ENCODE data around the gene EXOSC2. TPM values are rescaled to one million over a fixed set of nuclear protein-coding genes. Genes with fewer than 3 reads are reported as not detected.

The EXOSC2 gene
- total and polyA plus RNA-seq, 2 of the 4 experiments (the other 2 are of a cell fraction) = 27.0 to 48.6 TPM

DNA sequence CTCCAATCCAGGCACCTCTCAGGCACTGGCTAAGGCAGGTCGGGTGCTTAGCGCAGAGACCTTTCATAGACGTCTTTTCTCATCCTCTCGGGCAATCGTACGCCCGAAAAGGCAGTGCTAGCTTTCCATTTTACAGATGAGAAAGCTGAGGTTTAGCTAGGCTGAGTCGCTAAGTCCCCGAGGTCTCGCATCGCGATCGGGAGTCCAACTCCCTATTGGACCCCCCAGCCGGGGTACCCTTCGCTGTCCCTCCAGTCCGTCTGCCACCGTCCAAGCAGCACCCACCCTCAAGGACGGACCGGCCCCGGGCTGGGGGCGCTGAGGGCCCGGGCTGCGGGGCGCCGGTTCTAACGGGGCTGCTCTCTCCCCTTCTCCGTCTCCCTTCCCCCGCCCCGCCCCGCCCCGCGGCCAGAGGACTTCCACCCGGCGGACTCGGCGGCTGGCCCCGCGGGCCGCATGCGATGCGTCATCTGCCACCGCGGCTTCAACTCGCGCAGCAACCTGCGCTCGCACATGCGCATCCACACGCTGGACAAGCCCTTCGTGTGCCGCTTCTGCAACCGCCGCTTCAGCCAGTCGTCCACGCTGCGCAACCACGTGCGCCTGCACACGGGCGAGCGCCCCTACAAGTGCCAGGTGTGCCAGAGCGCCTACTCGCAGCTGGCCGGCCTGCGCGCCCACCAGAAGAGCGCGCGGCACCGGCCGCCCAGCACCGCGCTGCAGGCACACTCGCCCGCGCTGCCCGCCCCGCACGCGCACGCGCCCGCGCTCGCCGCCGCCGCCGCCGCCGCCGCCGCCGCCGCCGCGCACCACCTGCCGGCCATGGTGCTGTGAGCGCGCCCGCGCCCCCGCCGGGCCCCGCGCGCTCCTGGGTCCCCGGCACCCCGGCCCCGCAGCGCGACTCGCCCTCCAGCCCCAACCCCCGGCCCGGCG is 12.5 kb upstream of the EXOSC2 start (continued):
- TF ChIP-seq RFX5 (IDR thresholded peaks at IDR 0.05; ENCODE audit: low read depth, low read length) (no peak), MXI1 (IDR thresholded peaks at IDR 0.05; ENCODE audit: borderline replicate concordance, low read depth, low read length) (peak; percentile 96), MAZ (IDR thresholded peaks at IDR 0.05; ENCODE audit: borderline replicate concordance, low read depth, low read length) (peak; percentile 37; the same call in 1 of the 2 replicates)

DNA sequence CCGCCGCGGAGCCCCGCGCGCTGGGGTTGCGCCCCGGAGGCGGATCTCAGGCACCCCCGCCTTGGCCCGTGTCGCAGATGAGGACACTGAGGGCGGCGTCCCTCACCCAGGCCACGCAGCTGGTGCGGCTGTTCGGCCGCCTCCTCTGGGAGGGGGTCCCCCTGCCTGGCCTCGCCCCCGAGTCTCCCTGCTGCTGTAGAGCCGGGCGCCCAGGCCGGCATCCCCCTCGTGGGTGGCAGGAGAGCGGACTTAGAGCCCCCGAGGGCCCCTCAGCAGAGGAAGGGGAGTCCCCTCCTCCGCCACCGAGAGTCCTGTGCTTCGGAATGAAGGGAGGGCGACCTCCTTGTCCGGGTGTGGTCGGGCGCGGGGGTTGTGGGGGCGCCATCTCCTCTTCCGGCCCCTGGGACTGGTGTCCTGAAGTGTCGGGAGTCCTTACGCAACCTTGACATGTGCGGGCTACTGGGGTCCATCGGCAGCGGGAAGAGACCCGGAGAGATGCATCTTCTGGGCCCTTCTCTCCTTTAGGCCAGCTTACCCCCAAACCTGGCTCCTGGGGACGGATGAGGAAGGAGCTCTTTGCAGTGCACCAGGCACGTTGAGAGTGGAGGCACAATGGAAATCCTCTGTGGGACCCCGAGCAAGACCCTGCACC is 11.7 kb upstream of the EXOSC2 start:
- Histone ChIP-seq H3K9me1 (ENCODE audit: insufficient read depth, low read length) (no peaks in the 10 kb centered on the region), H4K91ac (ENCODE audit: insufficient read depth, low read depth, low read length) (no peak overlapping the region), H3K9me3 (ENCODE audit: control insufficient read depth, insufficient read depth, low read length) (no peaks in the 10 kb centered on the region), H2AFZ (replicated peaks; ENCODE audit: low read length, poor library complexity) (peak overlapping the region; percentile 96), H3K4me2 (ENCODE audit: low read depth, low read length) (peak overlapping the region; percentile 89), H3K27me3 (ENCODE audit: control insufficient read depth, insufficient read depth, low read length) (peaks cover 19% of the 10 kb centered on the region), H2BK20ac (ENCODE audit: low read depth, low read length) (no peak overlapping the region), H3K4me1 (ENCODE audit: control insufficient read depth, insufficient read depth, low read length) (peaks cover 5% of the 10 kb centered on the region), H2BK120ac (ENCODE audit: low read depth, low read length) (no peak overlapping the region), H3K9ac (ENCODE audit: low read depth, low read length) (no peak overlapping the region), H3K18ac (ENCODE audit: low read depth, low read length) (no peak overlapping the region), H4K5ac (ENCODE audit: low read depth, low read length) (no peak overlapping the region), H3K23ac (ENCODE audit: low read depth, low read length) (no peak overlapping the region), H2BK5ac (ENCODE audit: low read depth, low read length, poor library complexity, severe bottlenecking) (no peak overlapping the region), H3K79me1 (ENCODE audit: low read depth in 1 of 2, low read length in 2 of 2) (no peaks in the 10 kb centered on the region), H3K4ac (ENCODE audit: low read depth, low read length) (no peak overlapping the region), H3K27ac (ENCODE audit: insufficient read depth, low read length) (no peak overlapping the region), H3K56ac (ENCODE audit: extremely low read depth, insufficient read depth, low read length) (no peak overlapping the region), H2AK5ac (ENCODE audit: low read depth, low read length) (no peak overlapping the region), H4K20me1 (ENCODE audit: insufficient read depth, low read length) (no peaks in the 10 kb centered on the region), H3K14ac (replicated peaks; ENCODE audit: low read depth, low read length) (0 out of 2 replicates have a peak overlapping the region, but pooled peaks have one; percentile 8), H4K8ac (ENCODE audit: low read depth in 2 of 2, low read length in 2 of 2) (no peak overlapping the region), H2BK15ac (ENCODE audit: low read depth, low read length) (no peak overlapping the region), H3K4me3 (ENCODE audit: insufficient read depth, low read depth, low read length) (peak overlapping the region; percentile 41), H2AK9ac (replicated peaks; ENCODE audit: low read depth, low read length, poor library complexity) (peak overlapping the region; percentile 90), H3K36me3 (ENCODE audit: control insufficient read depth, insufficient read depth, low read length) (no peaks in the 10 kb centered on the region)
- POLR2A ChIA-PET (ENCODE audit: unreplicated experiment) = no interaction called here
- no TSS peak for BruUV-seq (replicated peaks)
- CTCF ChIA-PET = interaction anchor here (0.5 to 1.8 kb wide), 9 partner anchors 8 to 646 kb away, joined by 3 to 7 read pairs (median 3); no protein-coding TSS in a partner anchor
- TF ChIP-seq NFE2L2 (IDR thresholded peaks at IDR 0.05; ENCODE audit: low read depth, low read length) = no peak
- in situ Hi-C loops (cut with MboI; ENCODE audit: low sequenced_read_pairs) = no loop called here
- intact Hi-C loops (cut with micrococcal nuclease) = loop anchor here (1.0 to 10.0 kb wide), 4 partner anchors 221 to 575 kb away; no protein-coding TSS in a partner anchor
- 0% methylated on average over 17 of the region's 45 CpGs; no CpG with 5 or more reads in 1 of the 2 experiments for WGBS, 2 experiments (ENCODE audit: extremely low coverage in 2 of 2, insufficient read length in 1 of 2)
- dilution Hi-C loops (cut with HindIII; ENCODE audit: low sequenced_read_pairs, unreplicated experiment) = no loop called here
- DNase-seq (no peak), ATAC-seq (ENCODE audit: low read depth) (no peak; the same call in 1 of the 2 replicates)
